Frontal cortex (tissue), 4 donors: ENCODE measurements around the gene CCBE1. TPM values are rescaled to one million over a fixed set of nuclear protein-coding genes. Genes with fewer than 3 reads are reported as not detected.
"Not testable (repeated sequence)": the region's sequence is repeated elsewhere in the genome, so short reads cannot be mapped to it uniquely, and the experiment has no call there.

Experiments used
- DNase-seq, 2 donors: peaks; one replicate each; pipeline ENCODE4 v3.0.0; 2012; ENCODE audit warnings: low spot score in 2 of 2
- FAIRE-seq: peaks from 2 replicates; lab custom pipeline; 2012; peaks lifted over from hg19 to GRCh38; lab: Jason Lieb, UNC
- total RNA-seq: library from RNA; depleted of rRNA; stranded (reverse); fragments of >200 nt; gene quantifications from one replicate; pipeline ENCODE4 v1.2.3, GENCODE V29; 2014
- donor health status: control.
- donor health status: control.
- donor health status: control.

CCBE1 gene
- total RNA-seq, 1 donor from 2014 or later = 32.6 TPM

GRCh38 chr18:59660786-59661743 lies 36.2 kb downstream of the CCBE1 start:
- DNase-seq (no peak), FAIRE-seq (no peak)

DNA sequence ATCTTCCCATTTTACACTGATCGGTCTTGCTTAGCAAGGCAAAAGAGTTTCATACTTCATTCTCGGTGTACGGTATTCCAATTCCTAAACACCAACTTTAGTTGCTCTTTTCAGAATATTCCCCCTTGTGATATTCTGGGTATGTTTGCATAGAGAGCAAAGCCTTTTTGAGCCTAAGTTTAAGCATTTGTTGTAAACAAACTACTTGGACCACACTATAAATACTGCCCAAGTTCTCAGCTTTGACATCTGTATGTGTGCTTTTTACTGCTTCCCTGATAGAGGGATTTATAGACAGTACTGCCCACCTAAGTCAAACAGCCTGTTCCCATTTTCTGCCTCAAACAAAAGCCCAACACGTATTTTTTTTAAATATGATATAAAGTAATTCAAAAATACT lies 36.9 kb downstream of the CCBE1 start:
- no peak for FAIRE-seq
- no peak for DNase-seq

DNA sequence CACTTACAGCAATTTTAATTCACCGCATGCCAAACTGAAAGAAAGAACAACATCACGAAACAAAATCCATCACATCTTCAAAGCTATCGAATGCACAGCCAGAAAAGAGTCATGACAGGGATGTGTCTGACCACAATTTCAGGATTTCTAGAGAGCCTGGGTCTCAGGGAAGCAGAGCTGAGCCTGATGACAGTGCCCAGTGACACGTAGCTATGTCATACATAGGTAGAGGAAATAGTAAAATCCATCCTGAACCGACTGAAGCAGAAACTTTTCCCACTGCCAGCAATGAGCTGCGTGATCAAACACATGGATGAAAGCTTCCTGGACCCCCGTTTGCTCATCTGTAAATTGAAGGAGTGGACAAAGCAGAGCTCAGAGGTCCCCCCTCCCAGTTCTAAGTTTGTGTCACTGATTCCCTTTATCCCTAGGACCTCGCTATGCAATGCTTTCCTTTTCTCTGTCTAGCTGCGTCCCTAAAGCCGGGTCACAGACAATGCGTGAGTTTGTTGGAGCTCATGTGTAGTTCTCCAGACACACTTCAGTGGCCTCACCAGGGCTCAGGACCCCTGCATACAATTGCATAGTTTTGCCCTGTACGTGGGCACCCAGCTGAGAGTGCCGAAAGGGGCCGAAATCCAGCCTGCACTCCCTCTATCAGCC lies 37.6 kb downstream of the CCBE1 start:
- DNase-seq (no peak), FAIRE-seq (no peak)

DNA sequence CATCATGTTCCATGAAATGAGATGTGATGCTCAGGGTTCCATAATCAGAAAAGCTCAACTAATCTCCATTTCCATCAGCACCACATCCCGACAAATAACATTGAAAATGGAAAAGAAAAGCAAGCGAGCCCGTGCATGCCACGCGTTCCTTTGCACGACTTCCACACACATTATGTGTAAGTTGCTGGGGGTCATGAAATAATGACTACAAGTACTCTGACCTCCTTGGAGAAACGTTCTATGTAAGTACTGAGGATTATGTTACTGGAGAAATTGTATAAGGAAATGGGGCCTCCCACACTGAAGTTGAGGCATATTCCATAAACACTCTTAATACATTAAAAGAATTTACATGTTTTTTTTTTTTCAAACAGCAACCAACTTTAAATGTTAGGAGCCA lies 38.3 kb downstream of the CCBE1 start:
- no peak for FAIRE-seq
- no peak for DNase-seq

DNA sequence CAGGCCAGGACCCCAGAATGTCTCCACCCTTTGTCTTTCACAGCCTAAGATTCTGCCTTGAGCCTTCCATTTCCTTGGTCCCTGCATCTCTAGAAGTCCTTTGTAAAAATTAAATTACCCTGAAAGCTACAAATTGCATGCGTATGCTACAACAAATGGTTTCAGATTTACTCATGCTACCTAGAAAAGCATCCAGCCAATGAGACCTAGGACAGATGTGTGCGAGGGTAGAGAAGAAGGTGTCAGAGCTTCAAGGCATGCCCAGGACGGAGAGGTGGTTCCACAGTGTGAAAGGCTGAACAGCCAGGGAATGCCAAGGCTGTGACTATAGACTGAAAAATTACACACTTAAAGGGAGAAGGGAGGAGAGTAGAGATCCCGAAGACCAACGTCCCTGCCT lies 40.2 kb downstream of the CCBE1 start:
- DNase-seq = no peak
- no peak for FAIRE-seq

- no peak for DNase-seq
- FAIRE-seq = no peak
These were observed 40.8 kb downstream of the CCBE1 start for GRCh38 chr18:59656373-59656887.

GRCh38 chr18:59655676-59656075 lies 41.5 kb downstream of the CCBE1 start:
- no peak for FAIRE-seq
- DNase-seq = no peak

DNA sequence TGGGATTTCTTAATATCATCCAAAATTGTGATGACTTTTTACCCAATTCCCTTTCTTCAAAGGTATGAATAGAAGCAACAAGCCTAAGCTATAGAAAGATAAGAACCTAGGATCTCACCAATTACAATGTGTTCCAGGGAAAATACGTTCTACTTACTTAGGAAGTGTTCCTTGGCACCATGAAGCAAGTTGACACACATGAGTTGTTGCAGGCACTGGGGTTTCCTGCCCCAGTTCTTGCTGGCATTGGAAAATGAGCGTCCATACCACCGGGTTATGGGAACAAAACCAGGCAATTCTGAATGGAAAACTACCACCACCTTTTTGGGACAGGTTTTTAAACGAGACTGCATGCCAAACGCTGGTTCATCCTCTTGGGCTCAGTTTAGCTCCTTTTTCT lies 46.2 kb downstream of the CCBE1 start:
- DNase-seq (no peak), FAIRE-seq (no peak)

- no peak for DNase-seq
These were observed 46.9 kb downstream of the CCBE1 start for GRCh38 chr18:59650266-59650820.

DNA sequence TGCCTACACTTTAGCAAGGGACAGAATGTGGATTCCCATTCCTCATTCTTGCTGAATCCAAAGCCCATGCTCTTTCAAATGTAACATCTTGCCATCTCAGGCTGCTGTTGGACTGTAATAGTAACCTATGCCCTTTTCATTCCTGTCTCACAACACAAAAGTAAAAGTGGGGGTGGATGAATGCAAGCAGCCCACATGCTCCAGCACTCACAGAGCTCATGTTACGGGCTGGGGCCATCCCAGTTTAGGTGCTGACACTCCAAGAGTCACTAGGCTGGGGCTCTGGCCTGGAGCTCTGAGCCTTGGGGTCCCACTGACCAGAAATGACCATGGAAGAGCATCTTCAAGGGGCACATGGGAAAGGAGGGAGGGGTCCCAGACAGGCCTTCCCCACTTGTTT lies 47.6 kb downstream of the CCBE1 start:
- DNase-seq (no peak), FAIRE-seq (no peak)

More at GRCh38 chr18:59650266-59650820, 46.9 kb downstream of the CCBE1 start:
- no peak for FAIRE-seq

- not testable (repeated sequence) for DNase-seq, FAIRE-seq
These were observed 48.8 kb downstream of the CCBE1 start for GRCh38 chr18:59648469-59648868.

GRCh38 chr18:59646963-59647307 lies 50.3 kb downstream of the CCBE1 start:
- FAIRE-seq = no peak
- DNase-seq = no peak

GRCh38 chr18:59646228-59646962 lies 50.8 kb downstream of the CCBE1 start:
- FAIRE-seq = no peak

GRCh38 chr18:59643740-59644139 lies 53.5 kb downstream of the CCBE1 start:
- FAIRE-seq = no peak
- DNase-seq = no peak

More at GRCh38 chr18:59646228-59646962, 50.8 kb downstream of the CCBE1 start:
- DNase-seq = no peak

DNA sequence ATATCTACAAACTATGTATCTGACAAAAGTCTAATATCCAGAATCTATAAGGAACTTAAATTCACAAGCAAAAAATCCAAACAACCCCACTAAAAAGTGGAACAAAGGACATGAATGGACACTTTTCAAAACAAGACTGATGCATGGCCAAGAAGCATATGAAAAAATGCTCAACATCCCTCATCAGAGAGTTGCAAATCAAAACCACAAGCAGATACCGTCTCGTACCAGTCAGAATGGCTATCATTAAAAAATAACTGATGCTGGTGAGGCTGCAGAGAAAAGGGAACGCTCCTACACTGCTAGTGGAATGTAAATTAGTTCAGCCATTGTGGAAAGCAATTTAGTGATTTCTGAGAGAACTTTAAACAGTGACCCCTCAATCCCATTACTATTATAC lies 56.5 kb downstream of the CCBE1 start:
- DNase-seq (no peak), FAIRE-seq (no peak)

GRCh38 chr18:59639821-59640220 lies 57.4 kb downstream of the CCBE1 start:
- DNase-seq = no peak
- FAIRE-seq = no peak

- FAIRE-seq = no peak
- DNase-seq = no peak
These were observed 58.1 kb downstream of the CCBE1 start for GRCh38 chr18:59639136-59639535.

GRCh38 chr18:59633961-59634485 lies 63.2 kb downstream of the CCBE1 start:
- FAIRE-seq = no peak
- no peak for DNase-seq

GRCh38 chr18:59633317-59633716 lies 63.9 kb downstream of the CCBE1 start:
- FAIRE-seq = no peak
- no peak for DNase-seq
